Neural cell (in vitro differentiated cells): ENCODE data around the gene PIK3IP1. TPM values are rescaled to one million over a fixed set of nuclear protein-coding genes. Genes with fewer than 3 reads are reported as not detected.

Experiments
- H2AFZ ChIP-seq: fragments of 200-600, 300-800 bp; sonication (generic), shearing (Covaris generic); 2 replicates; pipeline ENCODE4 v1.6.0; 2014; ENCODE audit warnings: low read depth, mild to moderate bottlenecking, antibody characterized with exemption, low read length, moderate library complexity
- H3F3A ChIP-seq: fragments of 200-600 bp; shearing (Covaris generic); 2 replicates; pipeline ENCODE4 v1.6.1; 2016; ENCODE audit warnings: mild to moderate bottlenecking, moderate library complexity, mixed read lengths, antibody characterized with exemption, low read length; ENCODE audit not compliant: insufficient read depth, poor library complexity, severe bottlenecking
- H3K27ac ChIP-seq: fragments of 200-600, 300-800 bp; sonication (generic), shearing (Covaris generic); 2 replicates; pipeline ENCODE4 v1.5.1; 2014; ENCODE audit warnings: mild to moderate bottlenecking, low read length, moderate library complexity
- H3K27me3 ChIP-seq: fragments of 300-800, 200-600 bp; sonication (generic), shearing (Covaris generic); 2 replicates; pipeline ENCODE4 v1.6.0; 2014; ENCODE audit warnings: mild to moderate bottlenecking, low read depth, low read length, moderate library complexity; ENCODE audit not compliant: insufficient read depth
- H3K36me3 ChIP-seq: fragments of 300-800, 200-600 bp; sonication (generic), shearing (Covaris generic); 2 replicates; pipeline ENCODE4 v1.5.1; 2014; ENCODE audit warnings: mild to moderate bottlenecking, antibody characterized with exemption, low read length, moderate library complexity; ENCODE audit not compliant: insufficient read depth
- H3K4me2 ChIP-seq: fragments of 300-800, 200-600 bp; sonication (generic), shearing (Covaris generic); 2 replicates; pipeline ENCODE4 v1.6.0; 2014; ENCODE audit warnings: mild to moderate bottlenecking, low read length
- H3K4me3 ChIP-seq: fragments of 300-800, 200-600 bp; sonication (generic), shearing (Covaris generic); 2 replicates; pipeline ENCODE4 v1.5.1; 2014; ENCODE audit warnings: mild to moderate bottlenecking, low read length, moderate library complexity
- H3K79me2 ChIP-seq: fragments of 200-600 bp; shearing (Covaris generic); replicated peaks from 2 replicates; pipeline ENCODE4 v1.6.0; 2014; ENCODE audit warnings: mild to moderate bottlenecking, low read length, moderate library complexity; ENCODE audit not compliant: insufficient read depth
- H3K9ac ChIP-seq: fragments of 300-800, 200-600 bp; sonication (generic), shearing (Covaris generic); 2 replicates; pipeline ENCODE4 v1.6.1; 2016; ENCODE audit warnings: mild to moderate bottlenecking, low read length, mixed read lengths
- H3K9me2 ChIP-seq: fragments of 200-600 bp; shearing (Covaris generic); 2 replicates; pipeline ENCODE4 v1.6.1; 2016; ENCODE audit warnings: mild to moderate bottlenecking, low read length, mixed read lengths; ENCODE audit not compliant: insufficient read depth
- H3K9me3 ChIP-seq: fragments of 200-600, 300-800 bp; sonication (generic), shearing (Covaris generic); 2 replicates; pipeline ENCODE4 v1.6.1; 2016; ENCODE audit warnings: mild to moderate bottlenecking, mixed run types, low read length, moderate library complexity, mixed read lengths
- H4K20me1 ChIP-seq: fragments of 200-600 bp; shearing (Covaris generic); 2 replicates; pipeline ENCODE4 v1.6.1; 2016; ENCODE audit warnings: mild to moderate bottlenecking, mixed run types; ENCODE audit not compliant: insufficient read depth
- CTCF ChIP-seq: fragments of 450-650 bp; IDR thresholded peaks from 2 replicates; pipeline ENCODE4 v1.5.1; 2014; ENCODE audit warnings: antibody characterized with exemption, mild to moderate bottlenecking, moderate library complexity; ENCODE audit not compliant: poor library complexity, severe bottlenecking
- EP300 ChIP-seq: fragments of 450-650 bp; conservative IDR thresholded peaks from 2 replicates; pipeline ENCODE4 v1.6.1; 2014; ENCODE audit warnings: antibody characterized with exemption, mild to moderate bottlenecking, moderate library complexity; ENCODE audit not compliant: poor library complexity, severe bottlenecking
- EZH2 ChIP-seq: fragments of 200-600, 300-800 bp; shearing (Covaris generic), sonication (generic); IDR thresholded peaks from 2 replicates; pipeline ENCODE4 v1.6.1; 2014; ENCODE audit warnings: antibody characterized with exemption, low read length, borderline replicate concordance, mild to moderate bottlenecking; ENCODE audit not compliant: insufficient read depth, poor library complexity, severe bottlenecking
- MXI1 ChIP-seq: fragments of 450-650 bp; conservative IDR thresholded peaks from 2 replicates; pipeline ENCODE4 v1.6.1; 2014; ENCODE audit warnings: antibody characterized with exemption, mild to moderate bottlenecking; ENCODE audit not compliant: poor library complexity, severe bottlenecking
- POLR2AphosphoS5 ChIP-seq: IDR thresholded peaks from 2 replicates; pipeline ENCODE4 v1.6.1; 2012
- RAD21 ChIP-seq: fragments of 450-650 bp; conservative IDR thresholded peaks from 2 replicates; pipeline ENCODE4 v1.6.1; 2014; ENCODE audit warnings: antibody characterized with exemption, mild to moderate bottlenecking, moderate library complexity
- REST ChIP-seq: IDR thresholded peaks from 2 replicates; pipeline ENCODE4 v1.6.1; 2012; ENCODE audit warnings: borderline replicate concordance
- SMC3 ChIP-seq: fragments of 450-650 bp; conservative IDR thresholded peaks from 2 replicates; pipeline ENCODE4 v1.6.1; 2014; ENCODE audit warnings: antibody characterized with exemption, mild to moderate bottlenecking, moderate library complexity; ENCODE audit not compliant: poor library complexity
- TAF1 ChIP-seq: IDR thresholded peaks from 2 replicates; pipeline ENCODE4 v1.6.1; 2012; ENCODE audit warnings: low read depth
- polyA plus RNA-seq: library from polyadenylated mRNA; depleted of rRNA; stranded (reverse); fragments of >200 nt; gene quantifications from 2 replicates; pipeline ENCODE4 v1.2.3, GENCODE V29; 2014

PIK3IP1 gene
- polyA plus RNA-seq, 1 donor from 2014 or later: 32.0 TPM

- Histone ChIP-seq H3K4me3 (no peak overlapping the region), H3F3A (no peaks in the 10 kb centered on the region), H3K9ac (no peak overlapping the region), H3K79me2 (no peaks in the 10 kb centered on the region), H3K4me2 (no peak overlapping the region), H4K20me1 (no peaks in the 10 kb centered on the region), H3K27ac (no peak overlapping the region), H3K9me2 (no peaks in the 10 kb centered on the region), H3K36me3 (peaks cover under 1% of the 10 kb centered on the region), H2AFZ (no peak overlapping the region), H3K27me3 (no peaks in the 10 kb centered on the region), H3K9me3 (no peaks in the 10 kb centered on the region)
- TF ChIP-seq EZH2: no peak
- TF ChIP-seq EP300: no peak
- no peak for TF ChIP-seq RAD21
- TF ChIP-seq SMC3: no peak
- no peak for TF ChIP-seq CTCF
- TF ChIP-seq MXI1: no peak
- TF ChIP-seq POLR2AphosphoS5: no peak
- no peak for TF ChIP-seq REST
- TF ChIP-seq TAF1: no peak
Observed at GRCh38 chr22:31276426-31277167, 15.7 kb downstream of the PIK3IP1 start.

- Histone ChIP-seq H3K4me3 (no peak overlapping the region), H3K27me3 (no peaks in the 10 kb centered on the region), H3F3A (no peaks in the 10 kb centered on the region), H3K4me2 (no peak overlapping the region), H2AFZ (no peak overlapping the region), H4K20me1 (no peaks in the 10 kb centered on the region), H3K9me3 (no peaks in the 10 kb centered on the region), H3K9ac (no peak overlapping the region), H3K27ac (no peak overlapping the region), H3K9me2 (no peaks in the 10 kb centered on the region), H3K79me2 (no peaks in the 10 kb centered on the region), H3K36me3 (no peaks in the 10 kb centered on the region)
- TF ChIP-seq POLR2AphosphoS5 (no peak), SMC3 (no peak), REST (no peak)
Observed at GRCh38 chr22:31275576-31275975, 16.7 kb downstream of the PIK3IP1 start.
